H1 (cell line): ENCODE measurements around the gene FOXI2. TPM values are rescaled to one million over a fixed set of nuclear protein-coding genes. Genes with fewer than 3 reads are reported as not detected.

Experiments
- CTCF ChIA-PET: fragments of 300-600 bp; sonication (Branson Sonifier 250); formaldehyde crosslinking; loops from one replicate; lab custom pipeline; 2021; ENCODE audit not compliant: partially characterized antibody; lab: Charles Lee
- POLR2A ChIA-PET: fragments of 300-600 bp; sonication (Branson Sonifier 250); formaldehyde crosslinking; loops from one replicate; lab custom pipeline; 2021; ENCODE audit warnings: inconsistent platforms; ENCODE audit not compliant: partially characterized antibody; lab: Charles Lee
- DNase-seq, 2 experiments: peaks; one replicate each; pipeline versions ENCODE4 v3.0.0 to v3.0.0-alpha.2; 2010 to 2022; ENCODE audit warnings: low spot score in 2 of 2, low read depth in 1 of 2, mixed read lengths in 1 of 2
- FAIRE-seq: peaks from 2 replicates; lab custom pipeline; 2011; peaks lifted over from hg19 to GRCh38; lab: Jason Lieb, UNC
- H2AFZ ChIP-seq: 2 replicates; pipeline ENCODE4 v1.8.1; 2012; ENCODE audit warnings: low read length, inconsistent platforms
- H2AK5ac ChIP-seq: 2 replicates; pipeline ENCODE4 v1.6.1; 2013; ENCODE audit warnings: low read depth, low read length
- H2BK120ac ChIP-seq: replicated peaks from 2 replicates; pipeline ENCODE3; 2013; ENCODE audit warnings: low read depth, low read length, inconsistent platforms
- H2BK12ac ChIP-seq: 2 replicates; pipeline ENCODE4 v1.6.1; 2013; ENCODE audit warnings: low read depth, low read length
- H2BK15ac ChIP-seq: 2 replicates; pipeline ENCODE4 v1.6.1; 2013; ENCODE audit warnings: low read length
- H2BK20ac ChIP-seq: 2 replicates; pipeline ENCODE4 v1.6.1; 2013; ENCODE audit warnings: low read length
- H2BK5ac ChIP-seq: 2 replicates; pipeline ENCODE4 v1.6.1; 2013; ENCODE audit warnings: low read depth, low read length
- H3K14ac ChIP-seq: 2 replicates; pipeline ENCODE4 v1.6.1; 2013; ENCODE audit warnings: inconsistent platforms; ENCODE audit not compliant: insufficient read length
- H3K18ac ChIP-seq: 2 replicates; pipeline ENCODE4 v1.6.1; 2013; ENCODE audit warnings: low read length; ENCODE audit errors: extremely low read depth
- H3K23ac ChIP-seq: 2 replicates; pipeline ENCODE4 v1.6.1; 2013; ENCODE audit warnings: inconsistent platforms; ENCODE audit not compliant: insufficient read length
- H3K23me2 ChIP-seq: 2 replicates; pipeline ENCODE4 v1.6.1; 2013; ENCODE audit warnings: low read depth, low read length
- H3K27ac ChIP-seq: 2 replicates; pipeline ENCODE4 v1.6.1; 2011; ENCODE audit warnings: low read depth, low read length, inconsistent platforms
- H3K27me3 ChIP-seq, 4 experiments: replicated peaks in 1 of 4; 1 replicate in 1 of 4; 2 replicates in 3 of 4; pipeline versions ENCODE4 v1.6.1 to v1.8.1; 2011 to 2013; ENCODE audit warnings: low read length in 3 of 4, mild to moderate bottlenecking in 3 of 4, inconsistent platforms in 2 of 4, mixed read lengths in 2 of 4, moderate library complexity in 1 of 4; ENCODE audit not compliant: control insufficient read depth in 3 of 4, insufficient read depth in 3 of 4; ENCODE audit errors: extremely low read depth in 1 of 4
- H3K36me3 ChIP-seq, 4 experiments: 2 replicates each; pipeline versions ENCODE4 v1.6.1 to v1.8.1; 2011 to 2013; ENCODE audit warnings: mild to moderate bottlenecking in 4 of 4, low read length in 3 of 4, moderate library complexity in 2 of 4, control low read depth in 1 of 4, inconsistent platforms in 1 of 4; ENCODE audit not compliant: insufficient read depth in 4 of 4, control insufficient read depth in 2 of 4
- H3K4ac ChIP-seq: replicated peaks from 2 replicates; pipeline ENCODE3; 2013; ENCODE audit warnings: low read length, low read depth, mixed read lengths, inconsistent platforms; ENCODE audit not compliant: insufficient read length
- H3K4me1 ChIP-seq, 4 experiments: replicated peaks in 1 of 4; 1 replicate in 1 of 4; 2 replicates in 3 of 4; pipeline versions ENCODE4 v1.6.1 to v1.8.1; 2011 to 2013; ENCODE audit warnings: low read length in 3 of 4, inconsistent platforms in 2 of 4, mixed read lengths in 1 of 4; ENCODE audit not compliant: insufficient read depth in 4 of 4, control insufficient read depth in 3 of 4
- H3K4me2 ChIP-seq, 2 experiments: 2 replicates each; pipeline versions ENCODE4 v1.6.1 to v1.8.1; 2011 to 2013; ENCODE audit warnings: low read depth in 2 of 2, low read length in 2 of 2, control low read depth in 1 of 2, inconsistent platforms in 1 of 2, mild to moderate bottlenecking in 1 of 2; ENCODE audit not compliant: insufficient read depth in 1 of 2
- H3K4me3 ChIP-seq, 4 experiments: fragments of 200-600, 300-600 bp in 1 of 4; sonication (generic), shearing (Covaris generic), sonication (Bioruptor Twin) in 1 of 4; 2 replicates each; pipeline versions ENCODE4 v1.5.1 to v1.8.1; 2011 to 2016; ENCODE audit warnings: low read length in 4 of 4, low read depth in 3 of 4, control low read depth in 2 of 4, inconsistent platforms in 2 of 4, mild to moderate bottlenecking in 2 of 4, mixed read lengths in 1 of 4, moderate library complexity in 1 of 4; ENCODE audit not compliant: insufficient read depth in 2 of 4; ENCODE audit errors: extremely low read depth in 1 of 4
- H3K56ac ChIP-seq: replicated peaks from 2 replicates; pipeline ENCODE3; 2013; ENCODE audit warnings: low read depth, mild to moderate bottlenecking, mixed read lengths, low read length, inconsistent platforms; ENCODE audit not compliant: insufficient read length
- H3K79me1 ChIP-seq: 2 replicates; pipeline ENCODE4 v1.6.1; 2013; ENCODE audit warnings: low read depth, low read length, control low read depth
- H3K79me2 ChIP-seq, 2 experiments: 2 replicates each; pipeline versions ENCODE4 v1.6.1 to v1.8.1; 2012 to 2013; ENCODE audit warnings: low read length in 2 of 2, mild to moderate bottlenecking in 2 of 2, inconsistent platforms in 1 of 2; ENCODE audit not compliant: insufficient read depth in 2 of 2, control insufficient read depth in 1 of 2
- H3K9ac ChIP-seq, 4 experiments: replicated peaks in 1 of 4; 1 replicate in 1 of 4; 2 replicates in 3 of 4; pipeline versions ENCODE4 v1.6.1 to v1.8.1; 2011 to 2013; ENCODE audit warnings: low read depth in 3 of 4, low read length in 3 of 4, control low read depth in 2 of 4, mild to moderate bottlenecking in 2 of 4, moderate library complexity in 2 of 4, inconsistent platforms in 1 of 4; ENCODE audit errors: extremely low read depth in 1 of 4
- H3K9me3 ChIP-seq, 2 experiments: 2 replicates each; pipeline versions ENCODE4 v1.6.1 to v1.8.1; 2012 to 2013; ENCODE audit warnings: mild to moderate bottlenecking in 2 of 2, moderate library complexity in 2 of 2, control low read depth in 1 of 2, inconsistent platforms in 1 of 2, low read depth in 1 of 2, low read length in 1 of 2, mixed read lengths in 1 of 2; ENCODE audit not compliant: insufficient read depth in 2 of 2
- H4K20me1 ChIP-seq, 2 experiments: replicated peaks in 1 of 2; 2 replicates each; pipeline versions ENCODE3 to v1.8.1; 2011 to 2013; ENCODE audit warnings: inconsistent platforms in 2 of 2, low read length in 2 of 2, mild to moderate bottlenecking in 1 of 2; ENCODE audit not compliant: insufficient read depth in 2 of 2, control insufficient read depth in 1 of 2
- H4K5ac ChIP-seq: 2 replicates; pipeline ENCODE4 v1.6.1; 2013; ENCODE audit warnings: low read length, low read depth, mixed read lengths, inconsistent platforms; ENCODE audit not compliant: insufficient read length
- H4K8ac ChIP-seq: 2 replicates; pipeline ENCODE4 v1.8.0; 2013; ENCODE audit warnings: mild to moderate bottlenecking, moderate library complexity, low read length, inconsistent platforms; ENCODE audit not compliant: insufficient read depth; ENCODE audit errors: extremely low read depth
- H4K91ac ChIP-seq: replicated peaks from 2 replicates; pipeline ENCODE3; 2013; ENCODE audit warnings: low read length, mixed read lengths, inconsistent platforms; ENCODE audit not compliant: insufficient read length
- EZH2 ChIP-seq: fragments of 200-600 bp; sonication (generic); IDR thresholded peaks from 2 replicates; pipeline ENCODE4 v1.7.1; 2012; ENCODE audit warnings: low read depth, mild to moderate bottlenecking, moderate library complexity, low read length, inconsistent platforms; ENCODE audit not compliant: severe bottlenecking
- RAD21 ChIP-seq, 2 experiments: IDR thresholded peaks in 1 of 2; conservative IDR thresholded peaks in 1 of 2; 2 replicates each; pipeline ENCODE4 v1.6.1; 2011; ENCODE audit warnings: low read depth in 2 of 2, low read length in 2 of 2, improper control_type of control experiment in 1 of 2, inconsistent platforms in 1 of 2, mild to moderate bottlenecking in 1 of 2, moderate library complexity in 1 of 2
- WGBS, 2 experiments: shearing (Covaris generic) in 1 of 2; methylation state at CpG; one replicate each; pipeline versions ENCODE4 v1.1.6 to v1.1.7; 2013 to 2015; ENCODE audit warnings: low lambda C conversion rate in 2 of 2, mixed read lengths in 2 of 2, inconsistent platforms in 1 of 2, low coverage in 1 of 2, missing lambda C conversion rate in 1 of 2; ENCODE audit not compliant: insufficient replicate concordance in 2 of 2, insufficient coverage in 1 of 2, insufficient read length in 1 of 2; ENCODE audit errors: extremely low coverage in 1 of 2, missing lambda C conversion rate in 1 of 2; 5-methylcytosine and 5-hydroxymethylcytosine counted together
- polyA plus RNA-seq, 7 experiments: library from polyadenylated mRNA; depleted of rRNA in 3 of 7; stranded (reverse) in 5 of 7; unstranded in 2 of 7; fragments of >200 nt in 5 of 7; fragments of 200-250 nt in 2 of 7; gene quantifications; 1 replicate in 5 of 7; 2 replicates in 1 of 7; 4 replicates in 1 of 7; pipeline versions ENCODE4 v1.2.1 to v1.2.3, GENCODE V29; 2011 to 2013; ENCODE audit warnings: missing spikeins in 2 of 7, mixed read lengths in 2 of 7
- total RNA-seq: library from RNA; stranded (reverse); fragmentation: NEBNext Ultra II Directional; extraction: Animal tissue kit (Norgen Biotek cat#: 25700); gene quantifications from 2 replicates; pipeline ENCODE4 v1.2.1, GENCODE V29; 2021
- TF ChIP-seq, protein P1 (sequence below), 3 experiments: IDR thresholded peaks; 1 replicate in 2 of 3; 2 replicates in 1 of 3; pipeline versions ENCODE4 v1.5.1 to v1.6.1; 2011; ENCODE audit warnings: low read length in 3 of 3, mild to moderate bottlenecking in 3 of 3, inconsistent platforms in 2 of 3, low read depth in 1 of 3, moderate library complexity in 1 of 3; ENCODE audit not compliant: insufficient read depth in 1 of 3; ENCODE audit errors: control extremely low read depth in 1 of 3

Gene FOXI2
- total and polyA plus RNA-seq, 2 of the 8 experiments (the other 6 are each of a cell fraction or from before 2014, with no cell fraction given), result 1.0 TPM

DNA sequence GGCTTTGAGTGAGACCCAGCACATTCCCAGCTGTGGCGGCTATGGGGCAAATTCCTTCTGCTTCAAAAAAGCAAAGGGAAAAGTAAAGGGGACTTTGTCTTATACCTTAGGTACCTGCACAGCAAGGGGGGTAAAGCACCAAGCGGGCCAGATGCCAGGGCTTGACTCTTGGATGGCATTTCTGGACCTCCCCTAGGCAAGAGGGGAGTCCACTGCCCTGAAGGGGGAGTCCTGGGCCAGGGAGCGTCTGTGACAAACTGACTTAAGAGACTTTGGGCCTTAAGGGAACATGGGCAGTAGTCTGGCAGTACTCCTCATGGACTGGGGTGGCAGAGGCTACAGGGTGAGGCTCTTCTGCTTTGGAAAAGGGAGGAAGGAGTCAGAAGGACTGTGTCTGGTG, 16.1 kb upstream of the FOXI2 start:
- H3K79me1 ChIP-seq, result no peaks in the 10 kb centered on the region
- no peak overlapping the region for H2BK120ac ChIP-seq
- H3K27ac ChIP-seq, result no peak overlapping the region
- DNase-seq, result no peak
- H3K14ac ChIP-seq, result no peak overlapping the region
- no peak overlapping the region for H3K4me3 ChIP-seq
- H3K18ac ChIP-seq, result no peak overlapping the region
- no peak overlapping the region for H3K4ac ChIP-seq
- no peak overlapping the region for H2BK15ac ChIP-seq
- no peak overlapping the region for H4K5ac ChIP-seq
- H2BK5ac ChIP-seq, result no peak overlapping the region
- no peak overlapping the region for H3K9ac ChIP-seq
- no peak overlapping the region for H3K56ac ChIP-seq
- TF ChIP-seq, protein P1, sequence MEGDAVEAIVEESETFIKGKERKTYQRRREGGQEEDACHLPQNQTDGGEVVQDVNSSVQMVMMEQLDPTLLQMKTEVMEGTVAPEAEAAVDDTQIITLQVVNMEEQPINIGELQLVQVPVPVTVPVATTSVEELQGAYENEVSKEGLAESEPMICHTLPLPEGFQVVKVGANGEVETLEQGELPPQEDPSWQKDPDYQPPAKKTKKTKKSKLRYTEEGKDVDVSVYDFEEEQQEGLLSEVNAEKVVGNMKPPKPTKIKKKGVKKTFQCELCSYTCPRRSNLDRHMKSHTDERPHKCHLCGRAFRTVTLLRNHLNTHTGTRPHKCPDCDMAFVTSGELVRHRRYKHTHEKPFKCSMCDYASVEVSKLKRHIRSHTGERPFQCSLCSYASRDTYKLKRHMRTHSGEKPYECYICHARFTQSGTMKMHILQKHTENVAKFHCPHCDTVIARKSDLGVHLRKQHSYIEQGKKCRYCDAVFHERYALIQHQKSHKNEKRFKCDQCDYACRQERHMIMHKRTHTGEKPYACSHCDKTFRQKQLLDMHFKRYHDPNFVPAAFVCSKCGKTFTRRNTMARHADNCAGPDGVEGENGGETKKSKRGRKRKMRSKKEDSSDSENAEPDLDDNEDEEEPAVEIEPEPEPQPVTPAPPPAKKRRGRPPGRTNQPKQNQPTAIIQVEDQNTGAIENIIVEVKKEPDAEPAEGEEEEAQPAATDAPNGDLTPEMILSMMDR (IDR thresholded peaks at IDR 0.05; ENCODE audit: control extremely low read depth in 1 of 3, insufficient read depth in 1 of 3, low read depth in 1 of 3, low read length in 3 of 3), result peak; percentile 2 to 15 (median 13); a peak in 2 of 4 replicates
- TF ChIP-seq EZH2 (no peak), RAD21 (IDR thresholded peaks at IDR 0.05 in 1 of 2, conservative IDR thresholded peaks at IDR 0.05 in 1 of 2; ENCODE audit: low read depth in 2 of 2, low read length in 2 of 2) (peak in 1 of 2 experiments; percentile 20; a peak in 2 of 4 replicates)
- no peak overlapping the region for H4K91ac ChIP-seq
- no peak overlapping the region for H3K23ac ChIP-seq
- H3K9me3 ChIP-seq, result no peaks in the 10 kb centered on the region
- H3K4me1 ChIP-seq, result no peaks in the 10 kb centered on the region
- no peak overlapping the region for H2BK12ac ChIP-seq
- 61% methylated on average over 3 of the region's 3 CpGs; no CpG with 5 or more reads in 1 of the 2 experiments for WGBS, 2 experiments
- H3K4me2 ChIP-seq, result no peak overlapping the region
- no peaks in the 10 kb centered on the region for H4K20me1 ChIP-seq
- CTCF ChIA-PET, result interaction anchor here (1.0 to 9.9 kb wide), 6 partner anchors 43 to 154 kb away, joined by 3 to 141 read pairs (median 4); no protein-coding TSS in a partner anchor
- H3K36me3 ChIP-seq, result no peaks in the 10 kb centered on the region
- H2AK5ac ChIP-seq, result no peak overlapping the region
- POLR2A ChIA-PET, result no interaction called here
- no peak overlapping the region for H2BK20ac ChIP-seq
- H3K79me2 ChIP-seq, result no peaks in the 10 kb centered on the region
- H2AFZ ChIP-seq, result no peak overlapping the region
- H3K23me2 ChIP-seq, result no peaks in the 10 kb centered on the region
- H3K27me3 ChIP-seq, result no peaks in the 10 kb centered on the region
- FAIRE-seq, result no peak
- H4K8ac ChIP-seq, result no peak overlapping the region
